Activated naive CD4-positive, alpha-beta T cell treated with anti-CD3 and anti-CD28 coated beads, Interleukin-2, amount 50 U/mL, for 16 hours (primary cell): ENCODE data around the gene CCNT2.
"Not testable (repeated sequence)": the region's sequence is repeated elsewhere in the genome, so short reads cannot be mapped to it uniquely, and the experiment has no call there.

ENCODE experiments used
- DNase-seq: peaks from one replicate; pipeline ENCODE4 v3.0.0-alpha.2; 2020

The CCNT2 gene

GRCh38 chr2:134918526-134919340 is at the start of gene CCNT2:
Gene CCNT2 (plus strand): TSS chr2:134918822. CDS start chr2:134918855, 33 bp downstream.
- peak; percentile 100 for DNase-seq

DNA sequence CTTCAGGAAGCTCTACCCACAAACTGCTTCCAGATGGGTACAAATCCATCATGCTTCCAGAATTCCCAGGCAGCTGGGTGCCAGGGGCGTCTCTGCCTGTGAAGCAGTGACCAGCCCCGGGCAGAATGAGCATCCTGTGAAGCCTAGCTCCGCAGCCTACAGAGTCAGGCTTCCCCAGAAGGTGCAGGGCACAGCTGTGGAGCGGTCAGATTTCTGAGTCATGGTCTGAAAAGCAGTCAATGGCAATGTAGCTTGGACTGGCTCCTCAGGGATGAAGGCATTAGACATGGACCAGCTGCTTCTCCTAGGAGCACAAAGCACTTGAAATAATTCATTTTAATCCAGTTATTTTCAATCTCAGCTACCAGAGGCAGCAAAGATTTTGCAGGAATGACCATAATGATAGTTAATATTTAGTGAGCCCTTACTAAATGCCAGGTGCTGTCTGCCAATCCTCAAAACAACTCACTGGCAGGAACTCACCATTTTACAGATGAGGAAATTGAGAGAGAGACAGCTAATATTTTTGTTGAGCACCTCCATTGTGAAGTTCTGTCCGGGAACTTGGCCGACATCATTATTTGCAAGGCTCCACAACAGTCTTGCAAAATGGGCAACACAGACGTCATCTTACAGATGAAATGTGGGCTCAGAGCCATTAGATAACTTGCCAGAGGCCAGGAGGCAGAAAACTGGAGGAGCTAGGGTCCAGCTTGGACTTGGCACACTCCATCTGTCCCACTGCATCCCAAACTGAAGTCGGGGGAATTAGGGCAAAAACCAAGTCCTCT is 48.5 kb upstream of the CCNT2 start:
- DNase-seq: no peak

DNA sequence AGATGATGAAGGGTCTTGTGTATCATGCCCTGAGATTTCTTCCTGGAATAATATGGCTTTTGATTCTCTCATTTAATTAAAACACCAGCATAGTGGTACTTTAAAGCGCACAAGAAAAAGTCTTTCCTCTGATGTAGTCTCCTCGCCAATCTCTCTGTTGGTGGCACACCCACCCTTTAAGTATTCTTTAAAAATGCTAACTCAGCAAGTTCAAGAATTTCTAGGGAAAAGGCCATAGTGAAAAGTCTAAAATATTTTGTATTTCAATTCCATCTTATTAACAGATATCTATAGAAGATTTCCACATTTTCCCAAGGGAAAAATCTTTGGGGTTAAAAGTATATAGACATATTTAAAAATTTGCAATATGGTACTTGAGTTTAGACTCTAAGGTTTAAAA is 45.5 kb upstream of the CCNT2 start:
- no peak for DNase-seq

DNA sequence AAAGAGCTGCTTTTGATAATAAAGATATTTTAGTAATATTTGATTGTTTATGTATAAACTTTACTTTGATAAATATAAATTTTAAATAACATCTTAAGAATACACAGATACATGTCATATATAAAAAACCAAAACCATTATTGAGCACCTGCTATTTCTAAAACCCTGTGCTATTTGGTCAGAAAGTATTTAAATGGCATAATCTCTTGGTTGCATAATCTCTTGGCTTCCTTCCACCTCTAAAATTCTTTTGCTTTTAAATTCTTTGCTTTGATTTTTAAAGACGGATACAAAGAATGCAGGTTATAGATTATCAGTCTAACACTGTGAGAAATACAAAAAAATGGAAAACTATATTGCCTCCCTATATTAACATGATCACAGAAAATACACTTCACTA is 43.3 kb upstream of the CCNT2 start:
- DNase-seq: no peak

DNA sequence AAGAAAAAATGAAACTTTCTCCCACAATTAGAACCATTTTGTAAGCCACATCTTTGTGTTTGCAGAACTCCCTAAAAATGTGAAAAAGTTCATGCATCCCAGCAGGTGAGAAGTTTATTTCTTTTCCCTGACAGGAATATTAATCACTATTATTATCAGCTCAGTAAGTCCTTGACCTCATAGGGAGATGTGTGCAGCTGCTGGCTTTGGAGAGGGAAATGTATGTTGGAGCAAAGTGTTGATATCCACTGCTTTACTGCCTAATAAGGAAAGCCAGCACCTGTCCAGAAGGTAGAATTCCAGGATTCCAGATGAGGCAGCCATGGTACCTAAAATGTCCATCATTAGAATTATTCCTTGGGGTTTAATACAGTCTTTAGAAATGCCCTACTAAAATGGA is 35.8 kb upstream of the CCNT2 start:
- DNase-seq: no peak

DNA sequence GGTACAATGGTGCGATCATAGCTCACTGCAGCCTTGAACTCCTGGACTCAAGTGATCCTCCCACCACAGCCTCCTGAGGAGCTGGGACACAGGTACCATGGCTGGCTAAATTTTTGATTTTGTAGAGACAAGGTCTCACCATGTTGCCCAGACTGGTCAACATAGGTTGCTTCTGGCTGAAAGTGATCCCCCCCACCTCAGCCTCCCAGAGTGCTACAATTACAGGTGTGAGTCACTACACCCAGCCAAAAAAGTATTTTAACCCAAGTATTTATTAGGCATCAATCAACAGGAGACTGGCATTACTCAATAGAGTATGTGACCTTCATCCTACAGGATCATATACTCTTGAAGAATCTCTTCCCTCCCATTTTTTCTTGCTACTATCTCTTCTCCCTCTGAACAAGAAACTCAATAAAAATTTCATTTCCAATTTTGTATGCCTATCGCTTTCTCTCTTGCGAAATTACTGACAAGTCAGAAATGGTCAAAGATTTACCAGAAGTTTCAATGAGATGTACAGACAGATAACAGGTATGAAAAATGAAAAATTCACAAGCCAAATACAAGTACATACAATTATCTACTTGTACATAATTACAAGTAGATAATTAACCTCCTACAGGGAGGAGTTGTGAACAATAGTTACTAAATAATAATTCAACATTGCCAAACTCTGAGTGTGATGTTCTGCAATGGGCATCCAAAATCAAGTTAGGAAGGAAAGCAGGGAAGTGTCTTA is 34.9 kb upstream of the CCNT2 start:
- no peak for DNase-seq

DNA sequence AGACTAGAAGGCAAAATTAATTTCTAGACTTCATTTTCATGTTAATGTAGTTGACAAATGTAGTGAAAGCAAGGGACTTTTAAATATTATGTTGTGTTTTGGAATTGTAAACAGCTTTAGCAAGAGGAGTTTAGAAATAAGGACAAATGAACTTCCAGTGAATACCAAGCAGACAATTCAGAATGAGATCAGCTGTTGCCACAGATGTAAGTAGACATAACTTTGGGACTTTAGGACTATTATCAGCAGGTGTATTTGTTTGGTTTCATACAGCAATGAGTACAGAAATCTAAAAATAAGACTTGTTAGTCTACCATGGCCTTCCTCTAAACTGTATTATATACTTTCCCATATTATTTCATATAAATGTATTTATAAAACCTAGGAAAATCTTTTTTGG is 34.2 kb upstream of the CCNT2 start:
- no peak for DNase-seq

GRCh38 chr2:134892282-134893035 is 26.2 kb upstream of the CCNT2 start:
- no peak for DNase-seq

GRCh38 chr2:134897932-134898331 is 20.7 kb upstream of the CCNT2 start:
- DNase-seq: no peak

DNA sequence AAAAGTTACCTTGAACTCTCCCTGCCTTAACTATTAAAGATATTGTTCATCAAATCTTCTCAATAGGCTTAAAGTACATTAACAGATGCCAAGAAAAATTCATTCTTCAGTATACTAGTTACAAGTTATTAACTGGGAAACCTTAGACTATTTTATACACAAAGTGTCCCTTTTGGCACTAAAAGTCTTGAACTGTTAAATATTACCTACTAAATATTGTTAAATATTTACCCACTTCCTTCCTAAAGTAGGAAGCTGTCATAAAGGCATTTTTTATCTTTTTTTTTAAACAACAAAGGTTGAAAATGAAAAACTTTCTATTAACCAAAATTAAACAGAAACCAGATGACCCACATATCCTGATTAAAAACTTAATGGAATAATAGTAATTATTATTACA is 19.4 kb upstream of the CCNT2 start:
- DNase-seq: no peak

- no peak for DNase-seq
These were observed 18.5 kb upstream of the CCNT2 start for GRCh38 chr2:134900151-134900550.

GRCh38 chr2:134903701-134904100 is 14.9 kb upstream of the CCNT2 start:
- not testable (repeated sequence) for DNase-seq

- DNase-seq: no peak
These were observed 13.5 kb upstream of the CCNT2 start for GRCh38 chr2:134905168-134905567.

DNA sequence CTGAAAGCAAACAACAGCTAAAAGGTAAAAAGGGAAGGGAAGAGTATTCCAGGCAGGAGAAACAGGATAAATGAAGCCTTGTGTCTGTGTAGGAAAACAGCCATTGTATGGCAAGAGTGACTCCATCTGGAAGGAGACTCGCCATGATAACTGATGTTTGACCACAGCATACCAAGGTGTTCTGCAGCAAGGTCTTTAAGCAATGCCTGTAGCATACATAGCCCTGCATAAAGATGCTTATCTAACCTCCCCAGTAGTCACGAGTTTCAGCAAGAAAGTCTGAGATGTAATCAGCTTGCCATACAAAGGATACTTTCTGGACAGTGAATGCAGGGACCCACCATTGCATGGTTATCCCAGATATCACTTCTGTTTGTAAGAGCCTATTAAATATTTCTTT is 11.9 kb upstream of the CCNT2 start:
- no peak for DNase-seq

DNA sequence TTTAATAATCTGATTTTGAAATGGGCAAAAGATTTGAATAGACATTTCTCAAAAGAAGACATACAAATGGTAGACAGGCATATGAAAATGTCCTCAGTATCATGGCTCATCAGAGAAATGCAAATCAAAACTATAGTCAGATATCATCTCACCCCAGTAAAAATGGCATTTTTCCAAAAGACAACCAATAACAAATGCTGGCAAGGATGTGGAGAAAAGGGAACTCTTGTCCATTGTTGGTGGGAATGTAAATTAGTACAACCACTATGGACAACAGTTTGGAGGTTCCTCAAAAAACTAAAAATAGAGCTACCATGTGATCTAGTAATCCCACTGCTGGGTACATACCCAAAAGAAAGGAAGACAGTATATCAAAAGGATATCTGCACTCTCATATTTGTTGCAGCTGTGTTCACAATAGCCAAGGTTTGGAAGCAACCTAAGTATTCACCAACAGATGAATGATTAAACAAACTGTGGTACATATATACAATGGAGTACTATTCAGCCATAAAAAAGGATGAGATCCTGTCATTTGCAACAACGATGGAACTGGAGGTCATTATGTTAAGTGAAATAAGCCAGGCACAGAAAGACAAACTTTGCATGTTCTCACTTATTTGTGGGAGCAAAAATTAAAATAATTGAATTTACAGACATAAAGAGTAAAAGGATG is 11.0 kb upstream of the CCNT2 start:
- not testable (repeated sequence) for DNase-seq

DNA sequence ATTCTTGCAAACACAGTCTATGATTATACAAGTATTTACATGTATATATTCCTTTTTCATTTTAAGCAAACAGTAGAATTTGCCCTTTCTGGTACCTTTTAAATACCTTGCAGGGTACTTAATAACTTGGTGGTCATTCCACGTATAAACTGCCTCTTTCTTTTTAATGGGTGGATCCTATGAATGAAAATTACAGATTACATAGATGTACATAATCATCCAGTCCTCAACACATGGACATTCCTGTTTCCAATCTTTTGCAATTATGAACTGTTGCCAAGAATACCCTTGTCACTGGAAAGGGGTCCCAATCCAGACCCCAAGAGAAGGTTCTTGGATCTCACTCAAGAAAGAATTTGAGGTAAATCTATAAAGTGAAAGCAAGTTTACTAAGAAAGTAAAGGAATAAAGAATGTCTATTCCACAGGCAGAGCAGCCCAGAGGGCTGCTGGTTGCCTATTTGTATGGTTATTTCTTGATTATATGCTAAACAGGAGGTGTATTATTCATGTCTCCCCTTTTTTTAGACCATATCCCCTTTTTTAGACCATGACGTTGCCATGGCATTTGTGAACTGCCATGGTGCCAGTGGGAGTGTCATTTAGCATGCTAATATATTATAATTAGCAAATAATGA is 7.7 kb upstream of the CCNT2 start:
- DNase-seq: no peak

DNA sequence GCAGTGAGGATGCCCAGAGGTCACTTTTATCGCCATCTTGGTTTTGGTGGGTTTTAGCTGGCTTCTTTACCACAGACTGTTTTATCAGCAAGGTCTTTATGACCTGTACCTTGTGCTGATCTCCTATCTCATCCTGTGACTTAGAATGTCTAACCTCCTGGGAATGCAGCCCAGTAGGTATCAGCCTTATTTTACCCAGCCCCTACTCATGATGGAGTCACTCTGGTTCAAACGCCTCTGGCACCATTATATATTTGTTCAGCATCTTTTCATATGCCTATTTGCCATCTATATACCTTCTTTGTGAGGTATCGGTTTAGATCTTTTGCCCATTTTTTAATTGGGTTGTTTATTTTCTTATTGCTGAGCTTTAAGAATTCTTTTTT is 7.2 kb upstream of the CCNT2 start:
- no peak for DNase-seq

DNA sequence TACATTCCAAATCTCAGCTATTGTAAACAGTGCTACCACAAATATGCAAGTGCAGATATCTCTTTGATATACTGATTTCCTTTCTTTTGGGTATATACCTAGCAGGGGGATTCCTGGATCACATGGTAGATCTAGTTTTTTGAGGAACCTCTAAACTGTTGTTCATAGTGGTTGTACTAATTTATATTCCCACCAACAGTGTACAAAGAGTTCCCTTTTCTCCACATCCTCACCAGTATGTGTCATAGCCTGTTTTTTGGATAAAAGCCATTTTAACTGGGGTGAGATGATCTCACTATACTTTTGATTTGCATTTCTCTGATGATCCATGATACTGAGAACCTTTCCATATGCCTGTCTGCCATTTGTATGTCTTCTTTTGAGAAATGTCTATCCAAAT is 6.3 kb upstream of the CCNT2 start:
- DNase-seq: no peak

DNA sequence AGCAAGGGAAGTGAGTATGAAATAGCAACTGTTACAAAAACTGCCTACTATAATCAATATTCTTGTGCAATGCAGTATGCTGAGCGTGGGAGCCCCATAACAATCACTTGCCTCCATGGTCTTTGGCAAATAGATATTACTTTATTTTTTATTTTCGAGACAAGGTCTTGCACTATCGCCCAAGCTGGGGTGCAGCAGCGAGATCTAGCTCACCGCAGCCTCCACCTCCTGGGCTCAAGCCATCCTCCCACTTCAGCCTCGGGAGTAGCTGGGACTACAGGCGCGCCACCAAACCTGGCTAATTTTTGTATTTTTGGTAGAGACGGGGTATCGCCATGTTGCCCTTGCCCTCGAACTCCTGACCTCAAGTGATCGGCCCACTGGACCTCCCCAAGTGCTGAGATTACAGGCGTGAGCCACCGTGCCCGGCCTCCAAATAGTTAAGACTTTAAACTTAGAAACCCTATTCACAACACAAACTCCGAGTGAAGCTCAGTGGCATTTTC is 1.2 kb upstream of the CCNT2 start:
- no peak for DNase-seq

DNA sequence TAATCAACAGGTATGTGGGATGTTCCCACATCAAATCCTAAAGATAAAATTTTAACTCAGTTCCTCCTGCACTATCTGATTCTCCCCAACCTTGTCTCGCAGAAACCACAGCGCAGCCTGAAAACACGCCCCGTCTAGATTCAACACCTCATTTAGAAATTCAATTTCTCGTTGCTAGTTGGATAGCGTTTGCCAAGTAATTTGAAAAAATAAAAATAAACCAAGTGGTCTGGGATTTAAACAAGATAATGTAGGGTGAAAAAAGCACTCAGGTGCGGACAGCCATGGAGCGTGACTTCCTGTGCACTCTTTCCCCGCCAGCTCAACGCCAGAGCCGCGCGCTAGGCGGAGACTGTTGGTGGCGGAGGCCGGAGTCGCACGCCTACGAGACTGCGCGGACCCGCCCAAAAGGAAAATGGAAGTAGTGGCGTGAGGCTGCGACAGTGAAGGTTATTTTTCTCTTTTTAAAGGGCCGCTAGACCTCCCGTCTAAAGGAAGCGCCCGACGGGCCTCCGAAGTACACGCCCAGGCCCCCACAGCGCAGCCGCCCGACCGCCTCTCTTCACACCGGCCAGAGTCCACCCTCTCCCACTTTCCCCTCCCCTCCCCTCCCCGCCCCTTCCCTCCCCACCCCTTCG is 615 bp upstream of the CCNT2 start:
- peak; percentile 91 for DNase-seq
